Measurements from ENCODE around the gene TUNAR. TPM values are rescaled to one million over a fixed set of nuclear protein-coding genes. Genes with fewer than 3 reads are reported as not detected.

Gene TUNAR
- total RNA-seq, 4 donors from 2014 or later = 0.13 TPM; not detected in 3

DNA sequence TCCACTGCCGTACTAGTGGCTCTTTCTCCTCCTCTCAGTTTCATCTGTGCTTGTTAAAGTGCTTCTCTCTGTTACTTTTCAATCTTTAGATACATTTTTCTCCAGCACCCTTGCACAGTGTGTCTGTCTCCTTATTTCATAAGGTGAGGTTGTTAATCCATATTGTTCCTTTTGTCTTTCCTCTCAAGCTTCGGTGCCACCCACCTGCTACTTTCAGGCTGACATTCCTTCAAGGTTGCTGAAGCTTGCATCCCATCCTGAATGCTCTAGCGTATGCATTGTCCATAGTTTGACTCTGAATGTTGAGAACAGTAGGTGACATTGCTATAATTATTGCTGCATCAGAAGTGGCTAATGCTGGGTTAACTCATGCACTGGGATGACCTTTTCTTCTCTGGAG, 20.6 kb downstream of the TUNAR start:
- 77% methylated on average over 3 of the region's 3 CpGs for WGBS
- intact Hi-C loops (cut with DNase I) = no loop called here
- Histone ChIP-seq H3K4me1 (no peaks in the 10 kb centered on the region), H3K4me3 (no peak overlapping the region), H3K36me3 (no peaks in the 10 kb centered on the region), H3K27me3 (peaks cover 0 to 88% (median 0%) of the 10 kb centered on the region in 4 donors), H3K9me3 (no peaks in the 10 kb centered on the region), H3K27ac (replicated peaks in 1 of 4) (no peak overlapping the region)
- no peak for TF ChIP-seq EP300 (IDR thresholded peaks at IDR 0.05)
- TF ChIP-seq, protein P1, sequence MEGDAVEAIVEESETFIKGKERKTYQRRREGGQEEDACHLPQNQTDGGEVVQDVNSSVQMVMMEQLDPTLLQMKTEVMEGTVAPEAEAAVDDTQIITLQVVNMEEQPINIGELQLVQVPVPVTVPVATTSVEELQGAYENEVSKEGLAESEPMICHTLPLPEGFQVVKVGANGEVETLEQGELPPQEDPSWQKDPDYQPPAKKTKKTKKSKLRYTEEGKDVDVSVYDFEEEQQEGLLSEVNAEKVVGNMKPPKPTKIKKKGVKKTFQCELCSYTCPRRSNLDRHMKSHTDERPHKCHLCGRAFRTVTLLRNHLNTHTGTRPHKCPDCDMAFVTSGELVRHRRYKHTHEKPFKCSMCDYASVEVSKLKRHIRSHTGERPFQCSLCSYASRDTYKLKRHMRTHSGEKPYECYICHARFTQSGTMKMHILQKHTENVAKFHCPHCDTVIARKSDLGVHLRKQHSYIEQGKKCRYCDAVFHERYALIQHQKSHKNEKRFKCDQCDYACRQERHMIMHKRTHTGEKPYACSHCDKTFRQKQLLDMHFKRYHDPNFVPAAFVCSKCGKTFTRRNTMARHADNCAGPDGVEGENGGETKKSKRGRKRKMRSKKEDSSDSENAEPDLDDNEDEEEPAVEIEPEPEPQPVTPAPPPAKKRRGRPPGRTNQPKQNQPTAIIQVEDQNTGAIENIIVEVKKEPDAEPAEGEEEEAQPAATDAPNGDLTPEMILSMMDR (IDR thresholded peaks at IDR 0.05) = no peak
- TF ChIP-seq POLR2AphosphoS5 (IDR thresholded peaks at IDR 0.05) = no peak
- DNase-seq (ENCODE audit: extremely low spot score) = no peak

DNA sequence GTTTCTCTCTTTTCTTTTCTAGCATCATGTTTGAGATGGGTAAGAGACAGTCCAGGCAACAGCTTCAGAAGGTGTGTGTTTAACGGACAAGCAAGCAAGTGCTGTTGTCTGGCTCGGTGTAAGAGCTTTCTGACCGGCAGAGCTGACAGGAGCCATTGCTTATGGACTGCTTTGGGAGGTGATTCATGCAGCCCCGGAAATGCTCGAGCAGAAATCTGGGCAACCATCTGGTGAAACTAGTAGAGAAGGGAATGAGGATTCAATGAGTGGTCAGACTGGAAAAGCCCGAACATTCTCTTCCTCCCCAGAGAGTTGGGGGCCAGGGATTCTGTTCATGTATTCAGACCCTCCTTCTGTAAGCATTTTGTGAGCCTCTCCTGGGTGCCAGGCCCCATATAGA, 24.4 kb downstream of the TUNAR start:
- Histone ChIP-seq H3K27me3 (peaks cover 0 to 56% (median 0%) of the 10 kb centered on the region in 4 donors), H3K9me3 (no peaks in the 10 kb centered on the region), H3K36me3 (no peaks in the 10 kb centered on the region), H3K4me3 (no peak overlapping the region), H3K27ac (replicated peaks in 1 of 4) (no peak overlapping the region), H3K4me1 (no peaks in the 10 kb centered on the region)
- WGBS = 69% methylated on average over 6 of the region's 6 CpGs
- intact Hi-C loops (cut with DNase I) = no loop called here
- no peak for DNase-seq (ENCODE audit: extremely low spot score)
- TF ChIP-seq, protein P1 (IDR thresholded peaks at IDR 0.05) = no peak
- no peak for TF ChIP-seq POLR2A (IDR thresholded peaks at IDR 0.05; ENCODE audit: low read depth)
- TF ChIP-seq POLR2AphosphoS5 (IDR thresholded peaks at IDR 0.05) = no peak
- TF ChIP-seq EP300 (IDR thresholded peaks at IDR 0.05) = no peak

DNA sequence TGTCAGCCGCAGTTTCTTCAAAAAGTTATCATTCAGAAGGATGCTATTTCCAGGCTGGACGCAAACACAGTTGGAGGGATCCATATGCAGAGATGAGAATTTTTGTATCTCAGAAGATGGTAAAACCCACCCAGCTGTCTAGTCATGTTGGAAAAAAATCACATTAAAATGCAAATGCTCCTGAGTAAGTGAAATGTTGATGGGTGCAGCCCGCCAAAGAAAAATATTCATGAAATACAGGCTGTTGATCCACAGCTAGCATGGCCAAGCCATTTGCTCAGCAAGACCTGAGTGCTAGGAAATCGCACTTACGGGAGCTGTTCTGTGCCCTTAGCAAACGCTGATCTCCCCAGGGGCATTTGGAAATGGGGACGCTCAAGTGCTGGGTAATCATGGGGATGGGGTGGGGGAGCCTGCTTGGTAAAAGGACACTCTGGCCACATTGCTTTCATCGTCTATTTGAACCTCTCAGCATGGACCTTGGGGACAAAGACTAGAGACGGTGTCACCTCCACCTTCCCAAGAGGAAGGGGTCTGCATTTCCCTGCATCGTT, 25.7 kb downstream of the TUNAR start:
- DNase-seq (ENCODE audit: extremely low spot score) = no peak
- intact Hi-C loops (cut with DNase I) = no loop called here
- TF ChIP-seq POLR2AphosphoS5 (IDR thresholded peaks at IDR 0.05) = no peak
- TF ChIP-seq EP300 (IDR thresholded peaks at IDR 0.05) = no peak
- TF ChIP-seq, protein P1 (IDR thresholded peaks at IDR 0.05) = no peak
- TF ChIP-seq POLR2A (IDR thresholded peaks at IDR 0.05; ENCODE audit: low read depth) = no peak
- Histone ChIP-seq H3K4me1 (no peaks in the 10 kb centered on the region), H3K9me3 (no peaks in the 10 kb centered on the region), H3K36me3 (no peaks in the 10 kb centered on the region), H3K27ac (replicated peaks in 1 of 4) (no peak overlapping the region), H3K27me3 (peaks cover 0 to 49% (median 0%) of the 10 kb centered on the region in 4 donors), H3K4me3 (no peak overlapping the region)
- WGBS = 84% methylated on average over 10 of the region's 10 CpGs

DNA sequence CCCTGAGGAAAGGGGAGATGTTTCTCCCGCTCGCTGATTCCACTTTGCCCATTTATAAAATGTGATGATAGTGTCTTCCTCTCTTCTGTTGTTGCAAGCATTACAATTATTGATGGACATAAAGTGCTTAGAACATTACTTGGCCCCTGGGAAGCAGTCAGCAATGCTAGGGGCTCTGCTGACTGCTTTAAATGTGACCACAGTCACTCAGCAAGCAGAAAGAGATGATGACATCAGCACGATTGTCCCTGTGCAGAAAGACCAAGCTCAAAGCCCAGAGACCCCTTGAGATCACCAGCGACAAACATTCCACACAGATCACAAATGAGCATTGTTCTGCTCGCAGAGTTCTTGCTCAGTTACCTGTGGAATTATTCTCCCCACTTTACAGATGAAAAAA, 26.5 kb downstream of the TUNAR start:
- 83% methylated on average over 5 of the region's 5 CpGs for WGBS
- Histone ChIP-seq H3K4me1 (no peaks in the 10 kb centered on the region), H3K36me3 (no peaks in the 10 kb centered on the region), H3K4me3 (no peak overlapping the region), H3K9me3 (no peaks in the 10 kb centered on the region), H3K27ac (replicated peaks in 1 of 4) (no peak overlapping the region), H3K27me3 (peaks cover 0 to 47% (median 0%) of the 10 kb centered on the region in 4 donors)
- no peak for DNase-seq (ENCODE audit: extremely low spot score)
- TF ChIP-seq, protein P1 (IDR thresholded peaks at IDR 0.05) = no peak
- TF ChIP-seq POLR2A (IDR thresholded peaks at IDR 0.05; ENCODE audit: low read depth) (no peak), EP300 (IDR thresholded peaks at IDR 0.05) (no peak), POLR2AphosphoS5 (IDR thresholded peaks at IDR 0.05) (no peak)
- intact Hi-C loops (cut with DNase I) = no loop called here

DNA sequence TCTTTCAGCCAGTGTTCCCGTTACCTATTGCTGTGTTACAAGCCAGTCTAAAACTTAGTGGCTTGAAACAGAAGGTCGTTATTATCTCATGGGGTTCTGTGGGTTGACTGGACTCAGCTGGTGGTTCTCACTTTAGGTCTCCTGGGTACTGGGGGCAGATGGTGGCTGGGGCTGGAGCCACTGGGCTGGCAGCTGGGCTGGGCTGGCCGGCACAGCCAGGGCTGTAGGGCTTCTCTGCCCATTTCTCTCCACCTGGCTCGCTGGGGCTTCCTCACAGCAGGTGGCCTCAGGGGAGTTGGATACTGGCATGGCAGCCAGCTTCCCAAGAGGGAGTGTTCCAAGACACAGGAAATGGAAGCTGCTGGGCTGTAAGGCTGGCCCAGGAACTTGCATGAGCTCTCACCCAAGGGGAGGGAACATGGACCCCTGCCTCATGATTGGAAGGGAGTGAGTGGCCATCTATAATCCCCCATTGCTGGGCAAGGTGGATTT, 27.0 kb downstream of the TUNAR start:
- no peak overlapping the region for H3K27ac ChIP-seq (replicated peaks in 1 of 4)
- no peak for TF ChIP-seq POLR2A (IDR thresholded peaks at IDR 0.05; ENCODE audit: low read depth)
- H3K4me3 ChIP-seq = no peak overlapping the region
- intact Hi-C loops (cut with DNase I) = no loop called here
- no peaks in the 10 kb centered on the region for H3K4me1 ChIP-seq
- H3K27me3 ChIP-seq = peaks cover 0 to 49% (median 0%) of the 10 kb centered on the region in 4 donors
- WGBS = 100% methylated on average over 2 of the region's 4 CpGs
- H3K36me3 ChIP-seq = no peaks in the 10 kb centered on the region
- DNase-seq (ENCODE audit: extremely low spot score) = no peak
- H3K9me3 ChIP-seq = no peaks in the 10 kb centered on the region

Data from esophagus muscularis mucosa (tissue), 4 donors.